ENCODE data around the gene KCTD17. TPM values are rescaled to one million over a fixed set of nuclear protein-coding genes. Genes with fewer than 3 reads are reported as not detected.
A peak's percentile ranks its signal among the peaks of the same experiment; 100 is the strongest.

KCTD17 gene
- total and polyA plus RNA-seq, 12 donors: 6.9 to 49.2 (median 16.4) TPM

GRCh38 chr22:37098976-37099591, 47.5 kb downstream of the KCTD17 start:
- peaks cover 0 to 74% (median 57%) of the 10 kb centered on the region in 7 donors for H3K27me3 ChIP-seq
- WGBS, 2 donors: 43 to 55% methylated on average over 10 of the region's 10 CpGs
- ATAC-seq: peak in 1 of 8 donors; percentile 14

GRCh38 chr22:37100589-37101127, 49.1 kb downstream of the KCTD17 start:
- Histone ChIP-seq H3K27ac (no peak overlapping the region), H3K9me3 (no peaks in the 10 kb centered on the region), H3K36me3 (no peaks in the 10 kb centered on the region), H3K4me3 (no peak overlapping the region), H3K27me3 (peaks cover 0 to 63% (median 42%) of the 10 kb centered on the region in 7 donors), H3K4me1 (no peaks in the 10 kb centered on the region)
- no peak for ATAC-seq
- no peak for DNase-seq
- WGBS, 2 donors: 70 to 73% methylated on average over 8 of the region's 8 CpGs
- intact Hi-C loops (cut with DNase I): no loop called here
- no peak for TF ChIP-seq CTCF (IDR thresholded peaks at IDR 0.05)

More at GRCh38 chr22:37098976-37099591, 47.5 kb downstream of the KCTD17 start:
- Histone ChIP-seq H3K27ac (no peak overlapping the region), H3K9me3 (no peaks in the 10 kb centered on the region), H3K4me1 (no peaks in the 10 kb centered on the region), H3K4me3 (no peak overlapping the region), H3K36me3 (no peaks in the 10 kb centered on the region)
- intact Hi-C loops (cut with DNase I): no loop called here
- no peak for TF ChIP-seq CTCF (IDR thresholded peaks at IDR 0.05)
- no peak for DNase-seq

- Histone ChIP-seq H3K4me3 (no peak overlapping the region), H3K36me3 (no peaks in the 10 kb centered on the region), H3K4me1 (no peaks in the 10 kb centered on the region), H3K27me3 (peaks cover 0 to 58% (median 34%) of the 10 kb centered on the region in 7 donors), H3K27ac (no peak overlapping the region), H3K9me3 (no peaks in the 10 kb centered on the region)
- TF ChIP-seq CTCF (IDR thresholded peaks at IDR 0.05): no peak
- DNase-seq (no peak), ATAC-seq (no peak)
- WGBS, 2 donors: 76 to 81% methylated on average over 10 of the region's 10 CpGs
- intact Hi-C loops (cut with DNase I): no loop called here
Measured at GRCh38 chr22:37101311-37102066, 49.9 kb downstream of the KCTD17 start.

- WGBS, 2 donors: 47 to 50% methylated on average over 18 of the region's 18 CpGs
- no peak for DNase-seq
- Histone ChIP-seq H3K9me3 (no peaks in the 10 kb centered on the region), H3K36me3 (no peaks in the 10 kb centered on the region), H3K27ac (no peak overlapping the region), H3K4me1 (no peaks in the 10 kb centered on the region), H3K4me3 (no peak overlapping the region), H3K27me3 (peaks cover 0 to 51% (median 24%) of the 10 kb centered on the region in 7 donors)
- no peak for TF ChIP-seq CTCF (IDR thresholded peaks at IDR 0.05)
- intact Hi-C loops (cut with DNase I): no loop called here
- no peak for ATAC-seq
Measured at GRCh38 chr22:37103151-37103550, 51.6 kb downstream of the KCTD17 start.
